T-cell (primary cell): ENCODE data around the gene ARAP1. TPM values are rescaled to one million over a fixed set of nuclear protein-coding genes. Genes with fewer than 3 reads are reported as not detected.

Experiments used
- ATAC-seq, 4 experiments: fragments of 200-7000 bp in 3 of 4; fragments of 150-1000 bp in 1 of 4; cut with Tn5 transposase; replicated peaks in 1 of 4; 1 replicate in 3 of 4; 2 replicates in 1 of 4; pipeline ENCODE4 v1.10.0; 2021; ENCODE audit warnings: moderate library complexity in 3 of 4, mild to moderate bottlenecking in 2 of 4, moderate number of reproducible peaks in 1 of 4
- CTCF ChIA-PET, 2 donors: fragments of 300-600 bp; sonication (Branson Sonifier 250); formaldehyde crosslinking; loops; one replicate each; lab custom pipeline; 2022; ENCODE audit warnings: antibody characterized with exemption in 2 of 2; lab: Charles Lee
- POLR2A ChIA-PET, 2 donors: fragments of 300-600 bp; sonication (Branson Sonifier 250); formaldehyde crosslinking; loops; one replicate each; lab custom pipeline; 2022; ENCODE audit warnings: antibody characterized with exemption in 2 of 2; lab: Charles Lee
- DNase-seq, 35 experiments: peaks; one replicate each; pipeline versions ENCODE4 v3.0.0 to v3.0.0-alpha.2; 2013 to 2023
- H3K27ac ChIP-seq: one replicate; pipeline ENCODE4 v1.5.1; 2013; ENCODE audit warnings: low read length
- H3K27me3 ChIP-seq, 2 experiments: replicated peaks in 1 of 2; 1 replicate in 1 of 2; 2 replicates in 1 of 2; pipeline versions ENCODE4 v1.6.1 to v1.7.0; 2013; ENCODE audit warnings: low read length in 1 of 2, mixed read lengths in 1 of 2; ENCODE audit not compliant: control insufficient read depth in 2 of 2, insufficient read depth in 2 of 2; ENCODE audit errors: extremely low read depth in 1 of 2
- H3K36me3 ChIP-seq, 2 donors: 1 replicate in 1 of 2; 2 replicates in 1 of 2; pipeline versions ENCODE4 v1.6.1 to v1.7.0; 2013; ENCODE audit warnings: low read length in 1 of 2; ENCODE audit not compliant: control insufficient read depth in 2 of 2, insufficient read depth in 1 of 2; ENCODE audit errors: extremely low read depth in 1 of 2
- H3K4me1 ChIP-seq, 2 experiments: 1 replicate in 1 of 2; 2 replicates in 1 of 2; pipeline versions ENCODE4 v1.6.1 to v1.7.0; 2013; ENCODE audit warnings: low read length in 2 of 2, mixed read lengths in 1 of 2; ENCODE audit not compliant: insufficient read depth in 2 of 2, control insufficient read depth in 1 of 2; ENCODE audit errors: extremely low read depth in 1 of 2
- H3K4me3 ChIP-seq, 2 donors: 1 replicate in 1 of 2; 2 replicates in 1 of 2; pipeline versions ENCODE4 v1.5.1 to v1.7.0; 2013; ENCODE audit warnings: mild to moderate bottlenecking in 2 of 2, low read length in 1 of 2, moderate library complexity in 1 of 2; ENCODE audit not compliant: control insufficient read depth in 1 of 2; ENCODE audit errors: extremely low read depth in 1 of 2
- H3K9me3 ChIP-seq: 2 replicates; pipeline ENCODE4 v1.7.0; 2013
- H3K27ac Mint-ChIP-seq, 2 donors: one replicate each; pipeline ENCODE4 v1.8.0; 2020 to 2021; ENCODE audit warnings: mild to moderate bottlenecking in 2 of 2, mixed read lengths in 2 of 2
- H3K27me3 Mint-ChIP-seq, 2 donors: one replicate each; pipeline ENCODE4 v1.8.0; 2021 to 2022; ENCODE audit warnings: mixed read lengths in 2 of 2
- H3K36me3 Mint-ChIP-seq: one replicate; pipeline ENCODE4 v1.8.0; 2021; ENCODE audit warnings: mixed read lengths
- H3K4me1 Mint-ChIP-seq, 3 donors: one replicate each; pipeline ENCODE4 v1.8.0; 2020 to 2022; ENCODE audit warnings: mixed read lengths in 3 of 3, mild to moderate bottlenecking in 1 of 3
- H3K4me3 Mint-ChIP-seq, 3 donors: one replicate each; pipeline ENCODE4 v1.8.0; 2020 to 2022; ENCODE audit warnings: mild to moderate bottlenecking in 3 of 3, mixed read lengths in 3 of 3, moderate library complexity in 3 of 3
- H3K9me3 Mint-ChIP-seq, 3 donors: one replicate each; pipeline ENCODE4 v1.8.0; 2020 to 2022; ENCODE audit warnings: mixed read lengths in 3 of 3
- WGBS: methylation state at CpG from one replicate; pipeline ENCODE4 v1.1.5; 2013; ENCODE audit warnings: missing lambda C conversion rate; ENCODE audit not compliant: insufficient coverage; 5-methylcytosine and 5-hydroxymethylcytosine counted together
- total RNA-seq, 35 experiments: library from RNA in 6 of 35; stranded (reverse) in 6 of 35; fragments of 120-200 nt in 1 of 35; gene quantifications; one replicate each; pipeline versions ENCODE4 v1.2.1 to v1.2.4 and lab custom pipeline; 2013 to 2026

Gene ARAP1
- total RNA-seq, 5 donors from 2014 or later (not counting 1 experiment from before 2014, with no cell fraction given) = 117 to 162 (median 148) TPM

- ChIA-PET CTCF (no interaction called here), POLR2A (no interaction called here)
- no peak overlapping the region for H3K4me3 Mint-ChIP-seq
- no peaks in the 10 kb centered on the region for H3K36me3 Mint-ChIP-seq
- no peak for ATAC-seq
- H3K4me1 Mint-ChIP-seq = peaks cover 0 to 5% (median 0%) of the 10 kb centered on the region in 3 donors
- no peak overlapping the region for H3K4me3 ChIP-seq
- no peak overlapping the region for H3K27ac Mint-ChIP-seq
- WGBS = 57% methylated on average over 2 of the region's 4 CpGs
- H3K36me3 ChIP-seq = no peaks in the 10 kb centered on the region
- no peaks in the 10 kb centered on the region for H3K9me3 Mint-ChIP-seq
- H3K27me3 Mint-ChIP-seq = peaks cover under 1 to 7% of the 10 kb centered on the region in 2 donors
- no peak for DNase-seq
- H3K27me3 ChIP-seq = peaks cover 0 to 7% of the 10 kb centered on the region in 2 experiments
- H3K27ac ChIP-seq = no peak overlapping the region
- H3K4me1 ChIP-seq = peaks cover 0 to 6% of the 10 kb centered on the region in 2 experiments
- H3K9me3 ChIP-seq = no peaks in the 10 kb centered on the region
These were observed 104.3 kb downstream of the ARAP1 start for GRCh38 chr11:72647882-72648281.

GRCh38 chr11:72646472-72646871 lies 105.7 kb downstream of the ARAP1 start:
- H3K27me3 Mint-ChIP-seq = peaks cover 0 to 7% of the 10 kb centered on the region in 2 donors
- Histone ChIP-seq H3K4me1 (peaks cover 0 to 18% of the 10 kb centered on the region in 2 experiments), H3K4me3 (no peak overlapping the region), H3K9me3 (no peaks in the 10 kb centered on the region), H3K27me3 (peaks cover 0 to 19% of the 10 kb centered on the region in 2 experiments), H3K36me3 (no peaks in the 10 kb centered on the region), H3K27ac (no peak overlapping the region)
- peaks cover 0 to 5% (median 0%) of the 10 kb centered on the region in 3 donors for H3K4me1 Mint-ChIP-seq
- 67% methylated on average over 2 of the region's 2 CpGs for WGBS
- ChIA-PET POLR2A (no interaction called here), CTCF (interaction anchor here (0.6 to 1.1 kb wide), 2 partner anchors 146 to 163 kb away, joined by 3 to 6 read pairs; no protein-coding TSS in a partner anchor)
- H3K27ac Mint-ChIP-seq = no peak overlapping the region
- ATAC-seq = no peak
- no peak for DNase-seq
- no peak overlapping the region for H3K4me3 Mint-ChIP-seq
- no peaks in the 10 kb centered on the region for H3K9me3 Mint-ChIP-seq
- no peaks in the 10 kb centered on the region for H3K36me3 Mint-ChIP-seq

- 76% methylated on average over 2 of the region's 3 CpGs for WGBS
- H3K27me3 ChIP-seq = peaks cover 0 to 23% of the 10 kb centered on the region in 2 experiments
- no peak for ATAC-seq
- DNase-seq = no peak
- Mint-ChIP-seq H3K4me1 (peaks cover 0 to 5% (median 0%) of the 10 kb centered on the region in 3 donors), H3K27me3 (peaks cover 0 to 7% of the 10 kb centered on the region in 2 donors), H3K4me3 (no peak overlapping the region), H3K36me3 (no peaks in the 10 kb centered on the region), H3K27ac (no peak overlapping the region), H3K9me3 (no peaks in the 10 kb centered on the region)
- ChIA-PET POLR2A (no interaction called here), CTCF (interaction anchor here (1.0 to 1.1 kb wide), 3 partner anchors 10 to 175 kb away, joined by 3 read pairs; no protein-coding TSS in a partner anchor)
- no peaks in the 10 kb centered on the region for H3K36me3 ChIP-seq
- H3K27ac ChIP-seq = no peak overlapping the region
- H3K9me3 ChIP-seq = no peaks in the 10 kb centered on the region
- H3K4me3 ChIP-seq = no peak overlapping the region
- H3K4me1 ChIP-seq = peaks cover 0 to 18% of the 10 kb centered on the region in 2 experiments
These were observed 106.2 kb downstream of the ARAP1 start for GRCh38 chr11:72646024-72646423.

GRCh38 chr11:72643547-72643946 lies 108.7 kb downstream of the ARAP1 start:
- H3K9me3 ChIP-seq = no peaks in the 10 kb centered on the region
- peak overlapping the region; percentile 41 to 68 (median 60) for H3K4me3 Mint-ChIP-seq
- H3K27ac Mint-ChIP-seq = no peak overlapping the region
- ChIA-PET POLR2A (no interaction called here), CTCF (interaction anchor here in 1 of 2 donors (1.0 kb wide), 1 partner anchor 57 kb away, joined by 5 read pairs; no protein-coding TSS in a partner anchor)
- no peaks in the 10 kb centered on the region for H3K9me3 Mint-ChIP-seq
- peaks cover 0 to 7% of the 10 kb centered on the region in 2 donors for H3K27me3 Mint-ChIP-seq
- H3K27ac ChIP-seq = no peak overlapping the region
- H3K27me3 ChIP-seq = peaks cover 3 to 47% of the 10 kb centered on the region in 2 experiments
- no peaks in the 10 kb centered on the region for H3K36me3 ChIP-seq
- no peaks in the 10 kb centered on the region for H3K36me3 Mint-ChIP-seq
- DNase-seq = peak in 1 of 35 experiments; percentile 4
- peaks cover 0 to 18% of the 10 kb centered on the region in 2 experiments for H3K4me1 ChIP-seq
- H3K4me3 ChIP-seq = no peak overlapping the region
- WGBS = 90% methylated on average over 6 of the region's 7 CpGs
- peaks cover 0 to 5% (median 0%) of the 10 kb centered on the region in 3 donors for H3K4me1 Mint-ChIP-seq
- no peak for ATAC-seq

GRCh38 chr11:72642884-72643522 lies 109.2 kb downstream of the ARAP1 start:
- Mint-ChIP-seq H3K9me3 (no peaks in the 10 kb centered on the region), H3K4me3 (peak overlapping the region; percentile 35 to 73 (median 68)), H3K36me3 (no peaks in the 10 kb centered on the region), H3K27ac (no peak overlapping the region), H3K27me3 (peaks cover 3 to 7% of the 10 kb centered on the region in 2 donors), H3K4me1 (peaks cover 0 to 5% (median 0%) of the 10 kb centered on the region in 3 donors)
- Histone ChIP-seq H3K9me3 (no peaks in the 10 kb centered on the region), H3K27me3 (peaks cover 5 to 52% of the 10 kb centered on the region in 2 experiments), H3K4me1 (peaks cover 0 to 18% of the 10 kb centered on the region in 2 experiments), H3K36me3 (no peaks in the 10 kb centered on the region), H3K4me3 (peak overlapping the region; percentile 50 to 55), H3K27ac (no peak overlapping the region)
- ChIA-PET CTCF (no interaction called here), POLR2A (no interaction called here)
- 2% methylated on average over 55 of the region's 59 CpGs for WGBS
- ATAC-seq = peak; percentile 80 to 87 (median 84)
- DNase-seq = peak in 34 of 35 experiments; percentile 17 to 83 (median 41)

- Mint-ChIP-seq H3K36me3 (no peaks in the 10 kb centered on the region), H3K4me3 (peak overlapping the region; percentile 35 to 73 (median 62)), H3K9me3 (no peaks in the 10 kb centered on the region), H3K27me3 (peaks cover 8 to 10% of the 10 kb centered on the region in 2 donors), H3K27ac (no peak overlapping the region), H3K4me1 (peaks cover 0 to 5% (median 0%) of the 10 kb centered on the region in 3 donors)
- ChIA-PET CTCF (interaction anchor here in 1 of 2 donors (0.5 kb wide), 1 partner anchor 175 kb away, joined by 3 read pairs; no protein-coding TSS in a partner anchor), POLR2A (no interaction called here)
- H3K27me3 ChIP-seq = peaks cover 5 to 58% of the 10 kb centered on the region in 2 experiments
- H3K4me3 ChIP-seq = peak overlapping the region; percentile 50 to 55
- H3K27ac ChIP-seq = no peak overlapping the region
- H3K4me1 ChIP-seq = peaks cover 0 to 18% of the 10 kb centered on the region in 2 experiments
- WGBS = 2% methylated on average over 64 of the region's 85 CpGs
- H3K9me3 ChIP-seq = no peaks in the 10 kb centered on the region
- no peaks in the 10 kb centered on the region for H3K36me3 ChIP-seq
- DNase-seq = peak in 10 of 35 experiments; percentile 1 to 21 (median 9)
- peak; percentile 40 to 60 (median 50) for ATAC-seq
These were observed 109.9 kb downstream of the ARAP1 start for GRCh38 chr11:72642043-72642883.
